Stimulated activated CD8-positive, alpha-beta memory T cell treated with anti-CD3 and anti-CD28 coated beads, Interleukin-2, amount 100 ng/mL, for 48 hours (primary cell): ENCODE data around the gene KBTBD12.
"Not testable (repeated sequence)": the region's sequence is repeated elsewhere in the genome, so short reads cannot be mapped to it uniquely, and the experiment has no call there.

ENCODE experiments used
- DNase-seq, 2 donors: peaks; one replicate each; pipeline ENCODE4 v3.0.0-alpha.2; 2020; ENCODE audit warnings: low read depth in 2 of 2

KBTBD12 gene

GRCh38 chr3:127903611-127904375 lies 11.2 kb upstream of the KBTBD12 start:
- DNase-seq: no peak

- no peak for DNase-seq
Measured at GRCh38 chr3:127905556-127905955, 9.5 kb upstream of the KBTBD12 start.

- DNase-seq: not testable (repeated sequence)
Measured at GRCh38 chr3:127906653-127907052, 8.4 kb upstream of the KBTBD12 start.

- no peak for DNase-seq
Measured at GRCh38 chr3:127908202-127908601, 6.8 kb upstream of the KBTBD12 start.

GRCh38 chr3:127908951-127909350 lies 6.1 kb upstream of the KBTBD12 start:
- DNase-seq: no peak

- DNase-seq: no peak
Measured at GRCh38 chr3:127909646-127910045, 5.4 kb upstream of the KBTBD12 start.

GRCh38 chr3:127911421-127911931 lies 3.6 kb upstream of the KBTBD12 start:
- DNase-seq: no peak

- not testable (repeated sequence) for DNase-seq
Measured at GRCh38 chr3:127913841-127914240, 1.2 kb upstream of the KBTBD12 start.

GRCh38 chr3:127914584-127914983 lies 448 bp upstream of the KBTBD12 start:
- DNase-seq: no peak

GRCh38 chr3:127915937-127916493 lies 983 bp downstream of the KBTBD12 start:
- no peak for DNase-seq

- no peak for DNase-seq
Measured at GRCh38 chr3:127920738-127921137, 5.7 kb downstream of the KBTBD12 start.

- DNase-seq: no peak
Measured at GRCh38 chr3:127923611-127924010, 8.6 kb downstream of the KBTBD12 start.

GRCh38 chr3:127925384-127925783 lies 10.4 kb downstream of the KBTBD12 start:
- no peak for DNase-seq

- DNase-seq: no peak
Measured at GRCh38 chr3:127927829-127928604, 13.0 kb downstream of the KBTBD12 start.

GRCh38 chr3:127929818-127930413 lies 14.9 kb downstream of the KBTBD12 start:
- DNase-seq: no peak

GRCh38 chr3:127933396-127933795 lies 18.4 kb downstream of the KBTBD12 start:
- DNase-seq: no peak

- DNase-seq: no peak
Measured at GRCh38 chr3:127938800-127939199, 23.8 kb downstream of the KBTBD12 start.

GRCh38 chr3:127940116-127940515 lies 25.1 kb downstream of the KBTBD12 start:
- no peak for DNase-seq

GRCh38 chr3:127942613-127943012 lies 27.6 kb downstream of the KBTBD12 start:
- DNase-seq: no peak

GRCh38 chr3:127948211-127948610 lies 33.2 kb downstream of the KBTBD12 start:
- DNase-seq: no peak

GRCh38 chr3:127949446-127950055 lies 34.5 kb downstream of the KBTBD12 start:
- DNase-seq: no peak

- no peak for DNase-seq
Measured at GRCh38 chr3:127951276-127951675, 36.2 kb downstream of the KBTBD12 start.
